GM23338 (cell line): ENCODE data around the gene SLC2A1. TPM values are rescaled to one million over a fixed set of nuclear protein-coding genes. Genes with fewer than 3 reads are reported as not detected.

Experiments
- ATAC-seq: fragments of 200-7000 bp; cut with Tn5 transposase; 3 replicates; pipeline ENCODE4 v1.9.1; 2020
- DNase-seq: peaks from one replicate; pipeline ENCODE4 v3.0.0-alpha.2; 2015; ENCODE audit warnings: low spot score
- H2AFZ ChIP-seq: fragments of 200-600 bp; sonication (generic); 2 replicates; pipeline ENCODE4 v1.8.0; 2016; ENCODE audit warnings: antibody characterized with exemption, mild to moderate bottlenecking, moderate library complexity
- H3F3A ChIP-seq: fragments of 200-600 bp; sonication (generic); replicated peaks from 2 replicates; pipeline ENCODE4 v1.8.0; 2017; ENCODE audit warnings: antibody characterized with exemption, mixed run types, low read depth
- H3K27ac ChIP-seq: fragments of 200-600 bp; sonication (generic); 2 replicates; pipeline ENCODE4 v1.6.1; 2016; ENCODE audit warnings: low read depth
- H3K27me3 ChIP-seq: fragments of 200-600 bp; sonication (generic); 2 replicates; pipeline ENCODE4 v1.8.0; 2016; ENCODE audit warnings: mild to moderate bottlenecking, mixed run types, moderate library complexity; ENCODE audit not compliant: insufficient read depth
- H3K36me3 ChIP-seq: fragments of 200-600 bp; sonication (generic); 2 replicates; pipeline ENCODE4 v1.8.0; 2016; ENCODE audit warnings: mild to moderate bottlenecking; ENCODE audit not compliant: insufficient read depth
- H3K4me1 ChIP-seq: fragments of 200-600 bp; sonication (generic); 2 replicates; pipeline ENCODE4 v1.8.0; 2016; ENCODE audit warnings: mild to moderate bottlenecking, moderate library complexity; ENCODE audit not compliant: insufficient read depth
- H3K4me2 ChIP-seq: fragments of 200-600 bp; sonication (generic); 2 replicates; pipeline ENCODE4 v1.7.1; 2017; ENCODE audit warnings: mixed run types
- H3K4me3 ChIP-seq: fragments of 200-600 bp; sonication (generic); 2 replicates; pipeline ENCODE4 v1.6.1; 2016; ENCODE audit warnings: mixed run types
- H3K79me2 ChIP-seq: fragments of 200-600 bp; sonication (generic); replicated peaks from 2 replicates; pipeline ENCODE4 v1.8.0; 2017; ENCODE audit warnings: mild to moderate bottlenecking; ENCODE audit not compliant: insufficient read depth
- H3K9me2 ChIP-seq: fragments of 200-600 bp; sonication (generic); 2 replicates; pipeline ENCODE4 v1.8.0; 2017; ENCODE audit not compliant: insufficient read depth
- H4K20me1 ChIP-seq: fragments of 200-600 bp; sonication (generic); replicated peaks from 2 replicates; pipeline ENCODE4 v1.8.0; 2017; ENCODE audit warnings: mild to moderate bottlenecking; ENCODE audit not compliant: insufficient read depth
- H3K27ac Mint-ChIP-seq: 2 replicates; pipeline ENCODE4 v1.8.0; 2020; ENCODE audit warnings: inconsistent platforms, mild to moderate bottlenecking, moderate library complexity, mixed read lengths
- H3K27me3 Mint-ChIP-seq: 3 replicates; pipeline ENCODE4 v1.8.0; 2022; ENCODE audit warnings: low read depth, mild to moderate bottlenecking, moderate library complexity, mixed read lengths, inconsistent platforms; ENCODE audit not compliant: insufficient read depth, poor library complexity
- H3K36me3 Mint-ChIP-seq: 3 replicates; pipeline ENCODE4 v1.8.0; 2021; ENCODE audit warnings: low read depth, mild to moderate bottlenecking, inconsistent platforms, moderate library complexity, mixed read lengths
- H3K4me1 Mint-ChIP-seq: 3 replicates; pipeline ENCODE4 v1.8.0; 2020; ENCODE audit warnings: mild to moderate bottlenecking, inconsistent platforms, mixed read lengths
- H3K4me3 Mint-ChIP-seq: 3 replicates; pipeline ENCODE4 v1.8.0; 2021; ENCODE audit warnings: moderate library complexity, mild to moderate bottlenecking, inconsistent platforms, mixed read lengths
- H3K9me3 Mint-ChIP-seq: 3 replicates; pipeline ENCODE4 v1.8.0; 2020; ENCODE audit warnings: moderate library complexity, mild to moderate bottlenecking, inconsistent platforms, mixed read lengths
- CREB1 ChIP-seq: fragments of 250-450 bp; sonication (Bioruptor Pico); IDR thresholded peaks from 2 replicates; pipeline ENCODE4 v1.5.0; 2020; ENCODE audit warnings: low read depth, mild to moderate bottlenecking, moderate library complexity
- CTCF ChIP-seq, 2 experiments: fragments of 200-600 bp in 1 of 2; sonication (generic) in 1 of 2; conservative IDR thresholded peaks; 2 replicates each; pipeline versions ENCODE4 v1.5.1 to v1.6.1; 2016 to 2017; ENCODE audit warnings: antibody characterized with exemption in 2 of 2, low read depth in 2 of 2, mild to moderate bottlenecking in 2 of 2, moderate library complexity in 1 of 2
- EZH2phosphoT487 ChIP-seq: fragments of 200-600 bp; sonication (generic); IDR thresholded peaks from one replicate; pipeline ENCODE4 v1.8.1; 2018; ENCODE audit warnings: antibody characterized with exemption; ENCODE audit not compliant: unreplicated experiment
- JUNB ChIP-seq: IDR thresholded peaks from one replicate; pipeline ENCODE4 v1.6.1; 2016; ENCODE audit warnings: antibody characterized with exemption; ENCODE audit not compliant: unreplicated experiment
- NANOG ChIP-seq: IDR thresholded peaks from 2 replicates; pipeline ENCODE4 v1.6.1; 2016; ENCODE audit warnings: antibody characterized with exemption, borderline replicate concordance
- STAT1 ChIP-seq: IDR thresholded peaks from one replicate; pipeline ENCODE4 v1.6.1; 2016; ENCODE audit warnings: antibody characterized with exemption; ENCODE audit not compliant: unreplicated experiment
- ZNF114 ChIP-seq: fragments of 250-450 bp; sonication (Bioruptor Pico); IDR thresholded peaks from 2 replicates; pipeline ENCODE4 v1.5.0; 2020; ENCODE audit warnings: mild to moderate bottlenecking, moderate library complexity
- ZNF331 ChIP-seq: fragments of 250-450 bp; sonication (Bioruptor Pico); IDR thresholded peaks from 2 replicates; pipeline ENCODE4 v1.5.0; 2020; ENCODE audit warnings: low read depth, mild to moderate bottlenecking, moderate library complexity
- ZNF462 ChIP-seq: fragments of 250-450 bp; sonication (Bioruptor Pico); IDR thresholded peaks from 2 replicates; pipeline ENCODE4 v1.5.0; 2020; ENCODE audit warnings: mild to moderate bottlenecking, moderate library complexity
- polyA plus RNA-seq: library from polyadenylated mRNA; unstranded; fragments of >200 nt; fragmentation: Nextera tagmentation; extraction: Ambion mirVana; gene quantifications from 2 replicates; pipeline ENCODE4 v1.2.1, GENCODE V29; 2016
- total RNA-seq: library from RNA; depleted of rRNA; stranded (reverse); fragments of >200 nt; shearing (Covaris generic); gene quantifications from 2 replicates; pipeline ENCODE4 v1.2.3, GENCODE V29; 2014

SLC2A1 gene
- total and polyA plus RNA-seq, 2 experiments from 2014 or later: 66.1 to 305 TPM

GRCh38 chr1:42999308-42999707, 40.6 kb upstream of the SLC2A1 start:
- no peak for TF ChIP-seq CTCF (conservative IDR thresholded peaks at IDR 0.05; ENCODE audit: low read depth in 2 of 2)
- no peak for TF ChIP-seq ZNF462 (CRISPR knock-in tag)
- no peak for TF ChIP-seq EZH2phosphoT487
- no peak for TF ChIP-seq JUNB
- no peak for TF ChIP-seq STAT1
- no peak for TF ChIP-seq NANOG
- no peak for TF ChIP-seq ZNF331
- no peak for TF ChIP-seq CREB1 (CRISPR knock-in tag)
- TF ChIP-seq ZNF114 (CRISPR knock-in tag): no peak
- H3K27me3 ChIP-seq: no peaks in the 10 kb centered on the region
- Mint-ChIP-seq H3K4me1 (peaks cover 12% of the 10 kb centered on the region), H3K27me3 (no peaks in the 10 kb centered on the region), H3K4me3 (no peak overlapping the region), H3K36me3 (no peaks in the 10 kb centered on the region), H3K9me3 (no peaks in the 10 kb centered on the region), H3K27ac (no peak overlapping the region)
- no peaks in the 10 kb centered on the region for H3K9me2 ChIP-seq
- H3K79me2 ChIP-seq: no peaks in the 10 kb centered on the region
- DNase-seq: no peak
- no peak overlapping the region for H3K27ac ChIP-seq
- no peaks in the 10 kb centered on the region for H3K36me3 ChIP-seq
- peaks cover 10% of the 10 kb centered on the region for H3K4me1 ChIP-seq
- ATAC-seq: no peak
- H3K4me3 ChIP-seq: no peak overlapping the region
- no peaks in the 10 kb centered on the region for H4K20me1 ChIP-seq
- no peak overlapping the region for H3K4me2 ChIP-seq
- H3F3A ChIP-seq: no peaks in the 10 kb centered on the region
- no peak overlapping the region for H2AFZ ChIP-seq
